HCT116 (cell line): Measurements from ENCODE around the gene TCERG1L.

Source experiments
- POLR2A ChIP-seq: IDR thresholded peaks from 2 replicates; pipeline ENCODE4 v1.7.0; 2011; ENCODE audit warnings: borderline replicate concordance; ENCODE audit not compliant: insufficient read depth, insufficient read length; ENCODE audit errors: extremely low read depth
- TF ChIP-seq, protein P1 (sequence below), 3 experiments: fragments of 200-600 bp in 1 of 3; sonication (generic) in 1 of 3; IDR thresholded peaks in 2 of 3; conservative IDR thresholded peaks in 1 of 3; 2 replicates each; pipeline ENCODE4 v1.5.1; 2012 to 2017; ENCODE audit warnings: low read depth in 2 of 3, low read length in 2 of 3, antibody characterized with exemption in 1 of 3, borderline replicate concordance in 1 of 3, control low read depth in 1 of 3, mild to moderate bottlenecking in 1 of 3, mixed read lengths in 1 of 3, mixed run types in 1 of 3, moderate library complexity in 1 of 3; ENCODE audit not compliant: insufficient read depth in 1 of 3

DNA sequence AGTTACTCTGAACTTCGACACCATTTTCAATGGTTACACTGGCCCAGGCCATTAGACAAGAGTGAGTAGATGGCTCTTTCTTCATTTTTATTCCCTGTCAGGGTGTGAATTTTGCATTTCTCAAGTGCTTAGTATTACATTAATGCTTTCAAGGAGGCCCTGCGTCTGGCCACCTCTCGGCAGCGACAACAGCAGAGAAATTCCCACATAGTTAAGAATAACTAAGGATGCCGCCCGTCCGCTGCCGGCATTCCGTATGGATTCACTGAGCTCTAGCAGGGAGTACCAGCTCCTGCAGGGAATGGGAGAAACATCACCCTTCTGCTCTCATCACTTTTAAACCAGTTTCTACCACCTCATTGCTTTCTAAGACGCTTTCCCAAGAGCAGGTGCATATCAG is 153.6 kb downstream of the TCERG1L start:
- TF ChIP-seq, protein P1, sequence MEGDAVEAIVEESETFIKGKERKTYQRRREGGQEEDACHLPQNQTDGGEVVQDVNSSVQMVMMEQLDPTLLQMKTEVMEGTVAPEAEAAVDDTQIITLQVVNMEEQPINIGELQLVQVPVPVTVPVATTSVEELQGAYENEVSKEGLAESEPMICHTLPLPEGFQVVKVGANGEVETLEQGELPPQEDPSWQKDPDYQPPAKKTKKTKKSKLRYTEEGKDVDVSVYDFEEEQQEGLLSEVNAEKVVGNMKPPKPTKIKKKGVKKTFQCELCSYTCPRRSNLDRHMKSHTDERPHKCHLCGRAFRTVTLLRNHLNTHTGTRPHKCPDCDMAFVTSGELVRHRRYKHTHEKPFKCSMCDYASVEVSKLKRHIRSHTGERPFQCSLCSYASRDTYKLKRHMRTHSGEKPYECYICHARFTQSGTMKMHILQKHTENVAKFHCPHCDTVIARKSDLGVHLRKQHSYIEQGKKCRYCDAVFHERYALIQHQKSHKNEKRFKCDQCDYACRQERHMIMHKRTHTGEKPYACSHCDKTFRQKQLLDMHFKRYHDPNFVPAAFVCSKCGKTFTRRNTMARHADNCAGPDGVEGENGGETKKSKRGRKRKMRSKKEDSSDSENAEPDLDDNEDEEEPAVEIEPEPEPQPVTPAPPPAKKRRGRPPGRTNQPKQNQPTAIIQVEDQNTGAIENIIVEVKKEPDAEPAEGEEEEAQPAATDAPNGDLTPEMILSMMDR (IDR thresholded peaks at IDR 0.05 in 2 of 3, conservative IDR thresholded peaks at IDR 0.05 in 1 of 3; ENCODE audit: borderline replicate concordance in 1 of 3, insufficient read depth in 1 of 3, low read depth in 2 of 3, low read length in 2 of 3) = no peak
- no peak for TF ChIP-seq POLR2A
